ENCODE measurements around the gene MYO15A. TPM values are rescaled to one million over a fixed set of nuclear protein-coding genes. Genes with fewer than 3 reads are reported as not detected.
A peak's percentile ranks its signal among the peaks of the same experiment; 100 is the strongest.

The MYO15A gene
- total RNA-seq, 2 donors from 2014 or later: 0.75 to 2.4 TPM

GRCh38 chr17:18101828-18102227, 6.7 kb upstream of the MYO15A start:
- DNase-seq (no peak), ATAC-seq (no peak)
- intact Hi-C loops (cut with DNase I, micrococcal nuclease): no loop called here

GRCh38 chr17:18102640-18103039, 5.9 kb upstream of the MYO15A start:
- intact Hi-C loops (cut with DNase I, micrococcal nuclease): no loop called here
- DNase-seq: no peak
- ATAC-seq: no peak

DNA sequence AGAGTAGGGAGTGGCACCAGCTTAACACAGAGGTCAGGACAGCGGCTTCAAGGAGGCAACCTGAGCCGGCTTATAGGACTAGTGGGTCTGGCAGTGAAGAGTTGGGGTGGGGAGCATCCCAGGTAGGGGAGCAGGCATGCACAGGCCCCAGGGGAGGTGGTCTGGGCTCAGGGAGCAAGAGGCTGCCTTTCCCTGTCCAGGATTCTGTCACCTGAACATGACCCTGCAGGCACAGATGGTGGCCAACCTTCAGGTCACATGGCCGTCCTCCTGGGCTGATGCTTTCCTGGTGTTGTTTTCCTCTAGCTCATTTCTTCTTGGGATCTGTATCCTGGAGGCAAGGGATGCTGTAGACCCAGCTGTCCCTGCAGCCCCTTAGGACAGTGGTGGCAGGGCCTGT, 3.5 kb upstream of the MYO15A start:
- DNase-seq (no peak), ATAC-seq (no peak)
- intact Hi-C loops (cut with DNase I, micrococcal nuclease): no loop called here

DNA sequence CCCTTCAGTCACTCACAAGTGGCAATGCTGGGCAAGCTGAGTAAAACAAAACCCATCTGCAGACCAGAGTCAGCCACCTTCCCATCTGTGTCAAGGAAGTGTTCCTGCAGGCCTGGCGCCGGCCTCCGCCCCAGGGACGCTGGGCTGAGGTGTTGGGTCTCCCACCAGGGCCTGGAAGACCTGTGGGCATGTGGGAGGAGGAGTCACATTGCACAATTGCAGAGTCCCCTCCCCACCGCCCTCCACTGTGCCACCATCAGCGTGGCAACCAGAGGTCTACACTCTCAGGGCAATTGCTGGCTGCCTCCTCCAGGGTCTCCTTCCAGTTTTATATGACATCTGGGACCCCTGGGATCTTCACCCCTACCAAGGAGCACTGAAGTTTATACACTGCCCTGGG, 3.0 kb upstream of the MYO15A start:
- no peak for DNase-seq
- no peak for ATAC-seq
- intact Hi-C loops (cut with DNase I, micrococcal nuclease): no loop called here

- no peak for ATAC-seq
- intact Hi-C loops (cut with DNase I, micrococcal nuclease): no loop called here
- DNase-seq: no peak
These were observed 2.3 kb upstream of the MYO15A start for GRCh38 chr17:18106211-18106610.

GRCh38 chr17:18107061-18107790, 1.3 kb upstream of the MYO15A start:
- intact Hi-C loops (cut with DNase I, micrococcal nuclease): no loop called here
- ATAC-seq (no peak), DNase-seq (no peak)

DNA sequence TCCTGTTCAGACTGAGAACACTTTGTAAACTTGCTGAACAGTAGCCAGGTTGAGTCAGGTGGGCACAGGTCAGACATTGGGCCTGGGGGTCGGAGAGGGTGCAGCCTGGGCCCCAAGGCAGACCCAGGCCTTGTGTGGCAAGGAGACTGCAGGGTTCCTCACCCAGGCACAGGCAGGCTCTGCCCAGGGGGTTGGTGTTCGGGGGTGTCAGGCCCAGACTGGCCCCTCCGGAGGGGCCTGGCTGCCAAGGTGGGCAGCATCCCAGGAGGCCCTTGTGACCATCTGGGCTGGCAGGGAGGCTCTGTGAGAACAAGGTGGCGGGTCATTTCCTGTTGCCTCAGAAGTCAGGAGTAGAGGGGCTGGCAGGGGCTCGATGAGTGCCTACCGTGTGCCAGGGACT, 585 bp upstream of the MYO15A start:
- intact Hi-C loops (cut with DNase I, micrococcal nuclease): no loop called here
- DNase-seq (no peak), ATAC-seq (peak; percentile 11)

- no peak for DNase-seq
- intact Hi-C loops (cut with DNase I, micrococcal nuclease): no loop called here
These were observed 1.5 kb downstream of the MYO15A start for GRCh38 chr17:18109935-18110485.

GRCh38 chr17:18110636-18111145, 2.1 kb downstream of the MYO15A start:
- ATAC-seq (no peak), DNase-seq (no peak)
- intact Hi-C loops (cut with DNase I, micrococcal nuclease): no loop called here

More at GRCh38 chr17:18109935-18110485, 1.5 kb downstream of the MYO15A start:
- no peak for ATAC-seq

- DNase-seq (no peak), ATAC-seq (no peak)
- intact Hi-C loops (cut with DNase I, micrococcal nuclease): no loop called here
These were observed 2.9 kb downstream of the MYO15A start for GRCh38 chr17:18111330-18111971.

DNA sequence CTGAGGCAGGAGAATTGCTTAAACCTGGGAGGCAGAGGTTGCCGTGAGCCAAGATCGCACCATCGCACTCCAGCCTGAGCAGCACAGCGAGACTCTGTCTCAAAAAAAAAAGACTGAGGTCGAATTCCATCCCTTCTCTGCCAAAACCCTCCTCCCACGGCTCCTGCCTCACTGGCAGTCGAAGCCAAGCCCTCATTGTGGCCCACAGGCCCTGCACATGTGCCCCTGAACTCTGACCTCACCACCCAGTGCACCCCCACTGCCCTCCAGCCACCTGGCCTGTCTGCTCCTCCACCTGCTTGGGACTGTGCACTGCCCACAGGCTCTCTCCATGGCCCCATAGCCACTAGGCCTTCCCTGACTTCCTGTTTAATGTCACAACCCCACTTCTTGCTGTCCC, 7.0 kb downstream of the MYO15A start:
- no peak for ATAC-seq
- intact Hi-C loops (cut with DNase I, micrococcal nuclease): no loop called here

DNA sequence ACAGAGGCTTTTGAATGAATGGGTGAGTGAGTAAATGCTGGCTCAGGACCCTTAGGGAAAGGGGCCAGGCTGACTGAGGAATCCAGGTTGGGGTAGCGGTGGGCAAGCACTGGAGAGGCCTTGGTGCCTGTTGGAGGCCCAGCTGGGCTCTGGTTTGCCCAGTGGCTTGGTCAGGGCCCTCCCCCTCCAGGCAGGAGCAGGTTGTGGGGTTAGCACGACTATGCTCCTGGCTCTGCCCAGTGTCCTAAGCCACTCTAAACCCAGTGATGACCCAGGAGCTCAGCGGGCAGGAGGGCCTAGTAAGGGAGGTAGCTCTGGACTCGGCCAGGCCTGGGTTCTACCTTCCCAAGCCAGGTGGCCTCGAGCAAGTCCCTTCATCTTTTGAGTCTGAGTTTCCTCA, 7.5 kb downstream of the MYO15A start:
- no peak for DNase-seq
- intact Hi-C loops (cut with DNase I, micrococcal nuclease): no loop called here
- ATAC-seq: no peak

More for the DNA sequence above, 7.0 kb downstream of the MYO15A start:
- no peak for DNase-seq

- no peak for DNase-seq
- no peak for ATAC-seq
- intact Hi-C loops (cut with DNase I, micrococcal nuclease): no loop called here
These were observed 9.0 kb downstream of the MYO15A start for GRCh38 chr17:18117533-18117932.

- ATAC-seq (no peak), DNase-seq (no peak)
- intact Hi-C loops (cut with DNase I, micrococcal nuclease): no loop called here
These were observed 9.7 kb downstream of the MYO15A start for GRCh38 chr17:18117982-18118975.

- no peak for DNase-seq
- no peak for ATAC-seq
- intact Hi-C loops (cut with DNase I, micrococcal nuclease): no loop called here
These were observed 10.7 kb downstream of the MYO15A start for GRCh38 chr17:18119166-18119745.

- DNase-seq (no peak), ATAC-seq (no peak)
- intact Hi-C loops (cut with DNase I, micrococcal nuclease): no loop called here
These were observed 11.4 kb downstream of the MYO15A start for GRCh38 chr17:18119938-18120337.

GRCh38 chr17:18120461-18121017, 12.0 kb downstream of the MYO15A start:
- intact Hi-C loops (cut with DNase I, micrococcal nuclease): no loop called here
- DNase-seq (no peak), ATAC-seq (no peak)

- no peak for DNase-seq
- intact Hi-C loops (cut with DNase I, micrococcal nuclease): no loop called here
- no peak for ATAC-seq
These were observed 12.8 kb downstream of the MYO15A start for GRCh38 chr17:18121144-18121910.

All from left colon (tissue), 2 donors.